T-helper 2 cell treated with Interferon-gamma antibody and Interleukin-4, amounts not matched to agents 100 ng/mL and 5 ng/mL, for 36 hours (primary cell): Measurements from ENCODE around the gene CAST. TPM values are rescaled to one million over a fixed set of nuclear protein-coding genes. Genes with fewer than 3 reads are reported as not detected.
"Not testable (repeated sequence)": the region's sequence is repeated elsewhere in the genome, so short reads cannot be mapped to it uniquely, and the experiment has no call there.

Source experiments
- intact Hi-C: fragments of 100-400 bp; cut with micrococcal nuclease; formaldehyde crosslinking; loops from one replicate; pipeline ENCODE4 v1.15.1; 2023
- total RNA-seq: library from RNA; stranded (reverse); gene quantifications from 2 replicates; pipeline ENCODE4 v1.2.3, GENCODE V29; 2022

CAST gene
- total RNA-seq, 1 donor from 2014 or later: 175 TPM

- intact Hi-C loops: no loop called here
Measured at GRCh38 chr5:96742538-96742937, 80.4 kb downstream of the CAST start.

- intact Hi-C loops: no loop called here
Measured at GRCh38 chr5:96743065-96743768, 81.0 kb downstream of the CAST start.

- intact Hi-C loops: no loop called here
Measured at GRCh38 chr5:96743805-96744204, 81.6 kb downstream of the CAST start.

DNA sequence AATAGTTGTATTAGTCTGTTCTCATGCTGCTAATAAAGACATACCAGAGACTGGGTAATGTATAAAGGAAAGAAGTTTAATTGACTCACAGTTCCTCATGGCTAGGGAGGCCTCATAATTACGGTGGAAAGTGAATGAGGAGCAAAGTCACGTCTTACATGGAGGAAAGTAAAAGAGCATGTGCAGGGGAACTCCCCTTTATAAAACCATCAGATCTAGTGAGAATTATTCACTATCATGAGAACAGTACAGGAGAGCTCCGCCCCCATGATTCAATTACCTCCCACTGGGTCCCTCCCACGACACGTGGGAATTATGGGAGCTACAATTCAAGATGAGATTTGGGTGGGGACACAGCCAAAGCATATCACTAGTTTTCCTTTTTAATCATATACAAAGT is 82.0 kb downstream of the CAST start:
- intact Hi-C loops: not testable (repeated sequence)

GRCh38 chr5:96745025-96745424 is 82.8 kb downstream of the CAST start:
- intact Hi-C loops: no loop called here

GRCh38 chr5:96745844-96746531 is 83.8 kb downstream of the CAST start:
- intact Hi-C loops: no loop called here

DNA sequence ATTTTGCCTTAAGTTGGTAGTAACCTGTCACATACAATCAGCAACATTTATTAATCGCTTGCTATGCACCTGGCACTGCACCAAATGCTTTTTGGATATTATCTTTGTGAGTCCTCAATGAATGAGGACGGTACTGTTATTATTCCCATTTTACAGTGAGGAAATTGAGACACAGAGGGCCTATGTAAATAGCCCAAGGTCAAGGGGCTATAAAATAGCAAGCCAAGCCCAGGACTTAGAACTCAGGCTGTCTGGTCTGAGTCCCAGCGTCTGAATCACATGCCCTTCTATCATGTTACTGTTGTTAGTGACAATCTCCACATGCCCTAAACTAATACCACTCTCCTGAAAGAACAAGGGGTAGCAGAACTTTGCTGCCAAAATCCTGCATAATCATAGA is 85.5 kb downstream of the CAST start:
- intact Hi-C loops: no loop called here

DNA sequence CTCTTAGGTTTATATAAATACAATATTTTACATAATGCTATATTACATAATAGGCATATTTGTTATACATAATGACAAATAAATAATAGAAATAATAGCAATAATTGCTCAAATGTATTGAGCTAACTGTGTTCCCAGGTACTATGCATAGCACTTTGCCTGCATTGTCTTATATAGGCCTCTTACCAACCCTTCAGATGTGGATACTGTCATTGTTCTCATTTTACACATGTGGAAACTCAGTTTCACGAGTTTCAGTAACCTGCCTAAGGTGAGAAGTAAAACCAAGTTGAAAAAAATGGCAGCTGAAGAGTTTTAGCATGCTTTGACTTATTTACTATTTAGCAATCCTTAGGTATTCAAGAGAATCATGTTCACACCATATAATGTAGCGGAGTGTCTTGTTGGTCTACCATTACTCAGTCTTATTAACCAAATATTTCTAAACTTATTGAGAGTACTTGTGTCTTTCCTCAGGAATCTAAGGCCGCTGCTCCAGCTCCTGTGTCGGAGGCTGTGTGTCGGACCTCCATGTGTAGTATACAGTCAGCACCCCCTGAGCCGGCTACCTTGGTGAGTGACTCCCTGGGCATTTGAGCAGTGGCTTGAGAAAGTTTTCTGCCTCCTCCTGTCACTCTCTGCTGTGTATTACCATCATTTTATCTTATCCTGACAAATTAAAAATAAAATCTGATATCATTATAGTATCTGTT is 88.1 kb downstream of the CAST start:
- intact Hi-C loops: loop anchor here (5.0 kb wide), 2 partner anchors 37 to 392 kb away; partner anchors contain the start of gene LIX1

GRCh38 chr5:96751203-96752169 is 89.3 kb downstream of the CAST start:
- intact Hi-C loops: loop anchor here (1.0 to 5.0 kb wide), 4 partner anchors 36 to 411 kb away; partner anchors contain the start of gene LIX1

GRCh38 chr5:96752341-96753016 is 90.3 kb downstream of the CAST start:
- intact Hi-C loops: loop anchor here (1.0 to 5.0 kb wide), 4 partner anchors 35 to 410 kb away; partner anchors contain the start of gene LIX1

DNA sequence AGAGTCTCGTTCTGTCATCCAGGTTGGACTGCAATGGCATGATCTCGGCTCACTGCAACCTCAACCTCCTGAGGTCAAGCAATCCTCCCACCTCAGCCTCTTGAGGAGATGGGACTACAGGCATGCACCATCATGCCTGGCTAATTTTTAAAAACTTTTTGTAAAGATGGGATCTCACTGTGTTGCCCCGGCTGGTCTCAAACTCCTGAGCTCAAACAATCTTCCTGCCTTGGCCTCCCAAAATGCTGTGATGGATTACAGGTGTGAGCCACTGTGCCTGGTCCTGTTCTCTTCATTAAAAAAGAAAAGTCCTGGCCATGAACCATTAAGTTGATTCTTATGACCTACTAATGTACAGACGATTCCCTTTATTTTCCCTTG is 90.8 kb downstream of the CAST start:
- intact Hi-C loops: loop anchor here (5.0 kb wide), 2 partner anchors 34 to 389 kb away; partner anchors contain the start of gene LIX1

- intact Hi-C loops: loop anchor here (5.0 kb wide), 2 partner anchors 33 to 388 kb away; partner anchors contain the start of gene LIX1
Measured at GRCh38 chr5:96753848-96754247, 91.7 kb downstream of the CAST start.

- intact Hi-C loops: no loop called here
Measured at GRCh38 chr5:96755851-96756250, 93.7 kb downstream of the CAST start.

DNA sequence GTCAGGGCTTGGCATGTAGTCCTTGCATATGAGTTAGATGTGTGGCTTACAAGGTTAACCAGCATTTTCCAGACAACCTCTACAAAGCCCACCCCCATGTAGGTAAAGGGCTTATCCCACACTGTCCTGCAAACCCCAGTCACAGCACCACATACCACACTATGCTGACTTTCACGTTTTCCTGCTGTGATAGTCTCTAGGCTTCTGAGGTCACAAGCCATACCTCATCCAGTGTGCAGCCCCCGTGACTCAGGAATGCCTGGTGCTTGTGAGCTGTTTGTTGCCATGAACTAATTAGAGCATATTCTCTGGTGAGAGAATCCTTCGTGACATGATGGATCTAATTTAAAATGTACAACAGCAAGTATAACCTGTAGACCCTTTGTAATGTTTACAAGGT is 94.8 kb downstream of the CAST start:
- intact Hi-C loops: no loop called here

DNA sequence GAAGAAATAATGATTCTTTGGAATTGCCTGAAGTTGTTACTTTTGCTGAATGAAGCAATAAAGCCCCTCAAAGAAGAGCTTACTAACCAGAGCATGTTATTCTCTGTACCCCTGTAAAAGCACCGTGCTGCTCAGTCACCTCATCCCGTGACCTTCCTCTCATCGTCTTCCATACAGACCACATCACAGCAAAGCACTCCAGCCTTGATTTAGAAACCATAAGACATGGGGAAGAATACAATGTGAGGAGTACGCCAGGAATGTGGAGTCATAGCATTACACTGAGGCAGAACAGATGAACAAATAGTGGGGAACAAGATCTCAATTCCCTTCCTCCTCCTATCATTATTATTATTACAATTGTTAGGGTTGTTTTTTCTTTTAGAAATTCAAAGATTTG is 96.4 kb downstream of the CAST start:
- intact Hi-C loops: no loop called here

DNA sequence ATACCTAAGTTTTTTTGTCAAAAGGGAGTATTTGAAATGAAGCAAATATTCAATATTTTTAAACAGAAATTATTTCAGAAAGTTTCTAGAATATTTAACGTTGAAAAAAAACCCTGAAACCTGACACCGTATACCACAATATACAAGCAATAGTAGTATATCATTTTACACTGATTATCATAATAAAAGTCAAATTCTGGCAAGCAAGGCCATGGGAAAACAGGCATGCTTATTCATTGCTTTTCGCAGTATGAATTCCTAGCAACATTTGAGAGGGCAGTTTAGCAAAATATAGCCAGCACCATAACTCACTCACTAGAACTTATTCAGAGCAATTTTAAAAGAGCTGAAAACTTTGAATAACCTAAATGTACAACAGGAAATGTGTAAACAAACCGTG is 99.4 kb downstream of the CAST start:
- intact Hi-C loops: no loop called here

DNA sequence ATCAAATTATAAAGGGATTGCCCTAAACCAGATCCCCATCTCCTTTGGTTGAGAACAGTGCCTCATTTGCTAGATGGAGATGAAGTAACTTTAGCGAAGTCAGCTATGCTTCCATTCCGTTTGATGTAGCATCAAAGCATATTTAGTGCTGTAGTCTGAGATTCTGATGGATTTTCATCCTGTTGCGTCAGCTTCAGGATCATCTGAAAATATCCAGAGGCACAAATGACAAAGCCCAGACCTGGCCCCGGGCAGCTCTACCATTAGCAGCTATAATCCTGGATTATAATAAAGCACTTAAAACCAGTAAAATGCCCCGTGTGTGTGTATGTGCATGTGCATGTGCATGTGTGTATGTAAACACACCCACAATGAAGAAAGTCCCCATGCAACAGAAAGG is 100.8 kb downstream of the CAST start:
- intact Hi-C loops: no loop called here

DNA sequence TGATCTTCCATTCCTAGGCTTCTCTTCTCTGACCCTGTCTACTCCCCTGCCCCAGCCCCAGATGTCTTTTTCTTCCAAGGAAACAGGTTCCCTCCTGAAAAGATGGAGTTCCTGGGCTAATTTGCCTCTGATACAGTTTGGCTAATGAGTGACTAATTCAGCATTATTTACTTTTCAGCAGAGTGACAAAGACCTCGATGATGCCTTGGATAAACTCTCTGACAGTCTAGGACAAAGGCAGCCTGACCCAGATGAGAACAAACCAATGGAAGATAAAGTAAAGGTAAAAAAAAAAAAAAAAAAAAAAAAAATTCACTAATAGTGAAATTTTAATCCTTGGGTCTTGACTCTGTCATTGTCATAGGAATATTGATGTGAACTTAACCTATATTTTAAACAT is 102.9 kb downstream of the CAST start:
- intact Hi-C loops: no loop called here

- intact Hi-C loops: no loop called here
Measured at GRCh38 chr5:96768708-96769251, 106.6 kb downstream of the CAST start.

DNA sequence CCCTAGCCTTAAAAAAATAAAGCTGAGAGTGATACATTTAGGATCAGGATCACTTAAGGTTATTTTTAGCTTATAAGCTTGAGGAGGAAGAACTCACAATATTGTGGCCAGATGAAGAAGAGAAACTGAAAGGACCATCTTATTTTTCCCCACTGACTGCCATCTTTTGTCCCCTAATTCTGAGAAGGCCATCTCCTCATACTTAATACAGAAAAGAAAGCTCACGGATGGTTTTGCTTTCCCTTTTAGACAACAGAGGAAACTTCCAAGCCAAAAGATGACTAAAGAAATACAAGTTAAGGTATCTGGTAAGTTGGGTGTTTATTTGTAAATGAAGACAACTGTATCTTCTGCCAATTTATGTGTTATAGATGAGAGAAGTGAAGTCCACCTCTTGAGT is 109.2 kb downstream of the CAST start:
- intact Hi-C loops: loop anchor here (5.0 kb wide), 1 partner anchor 36 kb away; the partner anchor contains the start of gene ERAP1
